ENCODE results near the gene PDZD2.

GRCh38 chr5:31990081-31990650 lies 351.2 kb downstream of the PDZD2 start:
- no peak for TF ChIP-seq POLR2A (IDR thresholded peaks at IDR 0.05)
- no peak for TF ChIP-seq CTCF (IDR thresholded peaks at IDR 0.05)
